GM23338 (cell line): ENCODE results near the gene SPATA1. TPM values are rescaled to one million over a fixed set of nuclear protein-coding genes. Genes with fewer than 3 reads are reported as not detected.

Experiments
- ATAC-seq: fragments of 200-7000 bp; cut with Tn5 transposase; 3 replicates; pipeline ENCODE4 v1.9.1; 2020
- DNase-seq: peaks from one replicate; pipeline ENCODE4 v3.0.0-alpha.2; 2015; ENCODE audit warnings: low spot score
- H2AFZ ChIP-seq: fragments of 200-600 bp; sonication (generic); 2 replicates; pipeline ENCODE4 v1.8.0; 2016; ENCODE audit warnings: antibody characterized with exemption, mild to moderate bottlenecking, moderate library complexity
- H3F3A ChIP-seq: fragments of 200-600 bp; sonication (generic); replicated peaks from 2 replicates; pipeline ENCODE4 v1.8.0; 2017; ENCODE audit warnings: antibody characterized with exemption, mixed run types, low read depth
- H3K27ac ChIP-seq: fragments of 200-600 bp; sonication (generic); 2 replicates; pipeline ENCODE4 v1.6.1; 2016; ENCODE audit warnings: low read depth
- H3K27me3 ChIP-seq: fragments of 200-600 bp; sonication (generic); 2 replicates; pipeline ENCODE4 v1.8.0; 2016; ENCODE audit warnings: mild to moderate bottlenecking, mixed run types, moderate library complexity; ENCODE audit not compliant: insufficient read depth
- H3K36me3 ChIP-seq: fragments of 200-600 bp; sonication (generic); 2 replicates; pipeline ENCODE4 v1.8.0; 2016; ENCODE audit warnings: mild to moderate bottlenecking; ENCODE audit not compliant: insufficient read depth
- H3K4me1 ChIP-seq: fragments of 200-600 bp; sonication (generic); 2 replicates; pipeline ENCODE4 v1.8.0; 2016; ENCODE audit warnings: mild to moderate bottlenecking, moderate library complexity; ENCODE audit not compliant: insufficient read depth
- H3K4me2 ChIP-seq: fragments of 200-600 bp; sonication (generic); 2 replicates; pipeline ENCODE4 v1.7.1; 2017; ENCODE audit warnings: mixed run types
- H3K4me3 ChIP-seq: fragments of 200-600 bp; sonication (generic); 2 replicates; pipeline ENCODE4 v1.6.1; 2016; ENCODE audit warnings: mixed run types
- H3K79me2 ChIP-seq: fragments of 200-600 bp; sonication (generic); replicated peaks from 2 replicates; pipeline ENCODE4 v1.8.0; 2017; ENCODE audit warnings: mild to moderate bottlenecking; ENCODE audit not compliant: insufficient read depth
- H3K9me2 ChIP-seq: fragments of 200-600 bp; sonication (generic); 2 replicates; pipeline ENCODE4 v1.8.0; 2017; ENCODE audit not compliant: insufficient read depth
- H4K20me1 ChIP-seq: fragments of 200-600 bp; sonication (generic); replicated peaks from 2 replicates; pipeline ENCODE4 v1.8.0; 2017; ENCODE audit warnings: mild to moderate bottlenecking; ENCODE audit not compliant: insufficient read depth
- H3K27ac Mint-ChIP-seq: 2 replicates; pipeline ENCODE4 v1.8.0; 2020; ENCODE audit warnings: inconsistent platforms, mild to moderate bottlenecking, moderate library complexity, mixed read lengths
- H3K27me3 Mint-ChIP-seq: 3 replicates; pipeline ENCODE4 v1.8.0; 2022; ENCODE audit warnings: low read depth, mild to moderate bottlenecking, moderate library complexity, mixed read lengths, inconsistent platforms; ENCODE audit not compliant: insufficient read depth, poor library complexity
- H3K36me3 Mint-ChIP-seq: 3 replicates; pipeline ENCODE4 v1.8.0; 2021; ENCODE audit warnings: low read depth, mild to moderate bottlenecking, inconsistent platforms, moderate library complexity, mixed read lengths
- H3K4me1 Mint-ChIP-seq: 3 replicates; pipeline ENCODE4 v1.8.0; 2020; ENCODE audit warnings: mild to moderate bottlenecking, inconsistent platforms, mixed read lengths
- H3K4me3 Mint-ChIP-seq: 3 replicates; pipeline ENCODE4 v1.8.0; 2021; ENCODE audit warnings: moderate library complexity, mild to moderate bottlenecking, inconsistent platforms, mixed read lengths
- H3K9me3 Mint-ChIP-seq: 3 replicates; pipeline ENCODE4 v1.8.0; 2020; ENCODE audit warnings: moderate library complexity, mild to moderate bottlenecking, inconsistent platforms, mixed read lengths
- CREB1 ChIP-seq: fragments of 250-450 bp; sonication (Bioruptor Pico); IDR thresholded peaks from 2 replicates; pipeline ENCODE4 v1.5.0; 2020; ENCODE audit warnings: low read depth, mild to moderate bottlenecking, moderate library complexity
- CTCF ChIP-seq, 2 experiments: fragments of 200-600 bp in 1 of 2; sonication (generic) in 1 of 2; conservative IDR thresholded peaks; 2 replicates each; pipeline versions ENCODE4 v1.5.1 to v1.6.1; 2016 to 2017; ENCODE audit warnings: antibody characterized with exemption in 2 of 2, low read depth in 2 of 2, mild to moderate bottlenecking in 2 of 2, moderate library complexity in 1 of 2
- ETS1 ChIP-seq: IDR thresholded peaks from 2 replicates; pipeline ENCODE4 v1.6.1; 2016; ENCODE audit warnings: antibody characterized with exemption
- EZH2 ChIP-seq: fragments of 200-600 bp; sonication (generic); IDR thresholded peaks from one replicate; pipeline ENCODE4 v1.8.0; 2017; ENCODE audit warnings: antibody characterized with exemption, mild to moderate bottlenecking, low read depth; ENCODE audit not compliant: unreplicated experiment
- JUNB ChIP-seq: IDR thresholded peaks from one replicate; pipeline ENCODE4 v1.6.1; 2016; ENCODE audit warnings: antibody characterized with exemption; ENCODE audit not compliant: unreplicated experiment
- NANOG ChIP-seq: IDR thresholded peaks from 2 replicates; pipeline ENCODE4 v1.6.1; 2016; ENCODE audit warnings: antibody characterized with exemption, borderline replicate concordance
- POLR2AphosphoS5 ChIP-seq: IDR thresholded peaks from 2 replicates; pipeline ENCODE4 v1.6.1; 2016; ENCODE audit warnings: antibody characterized with exemption, low read depth
- REST ChIP-seq: IDR thresholded peaks from one replicate; pipeline ENCODE4 v1.6.1; 2018; ENCODE audit warnings: antibody characterized with exemption; ENCODE audit not compliant: unreplicated experiment
- ZNF331 ChIP-seq: fragments of 250-450 bp; sonication (Bioruptor Pico); IDR thresholded peaks from 2 replicates; pipeline ENCODE4 v1.5.0; 2020; ENCODE audit warnings: low read depth, mild to moderate bottlenecking, moderate library complexity
- ZNF462 ChIP-seq: fragments of 250-450 bp; sonication (Bioruptor Pico); IDR thresholded peaks from 2 replicates; pipeline ENCODE4 v1.5.0; 2020; ENCODE audit warnings: mild to moderate bottlenecking, moderate library complexity
- polyA plus RNA-seq: library from polyadenylated mRNA; unstranded; fragments of >200 nt; fragmentation: Nextera tagmentation; extraction: Ambion mirVana; gene quantifications from 2 replicates; pipeline ENCODE4 v1.2.1, GENCODE V29; 2016
- total RNA-seq: library from RNA; depleted of rRNA; stranded (reverse); fragments of >200 nt; shearing (Covaris generic); gene quantifications from 2 replicates; pipeline ENCODE4 v1.2.3, GENCODE V29; 2014

Gene SPATA1
- total and polyA plus RNA-seq, 2 experiments from 2014 or later: 3.3 TPM; not detected in 1

GRCh38 chr1:84538599-84538998 lies 32.4 kb downstream of the SPATA1 start:
- TF ChIP-seq CREB1 (CRISPR knock-in tag) (no peak), ETS1 (no peak), ZNF331 (CRISPR knock-in tag) (no peak), NANOG (no peak), REST (no peak), POLR2AphosphoS5 (no peak), CTCF (conservative IDR thresholded peaks at IDR 0.05; ENCODE audit: low read depth in 2 of 2) (no peak), ZNF462 (no peak), EZH2 (no peak), JUNB (no peak)
- Histone ChIP-seq H3K4me2 (no peak overlapping the region), H3K9me2 (no peaks in the 10 kb centered on the region), H3K36me3 (no peaks in the 10 kb centered on the region), H3K4me1 (no peaks in the 10 kb centered on the region), H4K20me1 (no peaks in the 10 kb centered on the region), H3F3A (no peaks in the 10 kb centered on the region), H3K27ac (no peak overlapping the region), H3K27me3 (no peaks in the 10 kb centered on the region), H3K79me2 (no peaks in the 10 kb centered on the region), H3K4me3 (no peak overlapping the region), H2AFZ (no peak overlapping the region)
- ATAC-seq (no peak), DNase-seq (no peak)
- Mint-ChIP-seq H3K36me3 (no peaks in the 10 kb centered on the region), H3K27me3 (no peaks in the 10 kb centered on the region), H3K9me3 (no peaks in the 10 kb centered on the region), H3K4me1 (no peaks in the 10 kb centered on the region), H3K4me3 (no peak overlapping the region), H3K27ac (no peak overlapping the region)
